ENCODE results near the gene SPATA45. TPM values are rescaled to one million over a fixed set of nuclear protein-coding genes. Genes with fewer than 3 reads are reported as not detected.

Gene SPATA45
- total RNA-seq = not detected

DNA sequence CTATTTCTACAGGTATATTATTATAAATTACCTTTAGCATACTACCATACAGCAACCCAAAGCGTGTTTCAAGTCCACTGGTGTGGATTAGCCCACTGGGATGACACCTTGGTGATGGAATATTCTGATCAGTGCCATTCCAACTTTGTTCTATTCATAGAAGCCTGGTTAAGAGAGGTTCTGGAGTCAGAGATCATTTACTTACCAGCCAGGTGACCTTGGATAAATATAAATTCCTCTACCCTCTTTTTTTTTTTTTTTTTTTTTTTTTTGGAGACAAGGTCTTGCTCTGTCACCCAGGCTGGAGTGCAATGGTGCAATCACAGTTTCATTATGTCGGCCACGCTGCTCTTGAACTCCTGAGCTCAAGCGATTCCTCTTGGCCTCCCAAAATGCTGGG lies at the start of gene SPATA45:
Gene SPATA45 (minus strand): TSS at position 101 of the 400 bp plus-strand sequence. CDS start 11,500 bp downstream, outside the sequence.
- Histone ChIP-seq H3K27ac (no peak within 1 kb of the TSS), H3K36me3 (no peaks in the 10 kb centered on the region), H3K4me3 (replicated peaks in 1 of 3) (no peak within 1 kb of the TSS), H3K9me3 (no peaks in the 10 kb centered on the region), H3K27me3 (no peaks in the 10 kb centered on the region), H3K4me1 (no peaks in the 10 kb centered on the region)
- intact Hi-C loops (cut with DNase I) = no loop called here
- 94 to 96% methylated on average over 4 of the region's 4 CpGs for WGBS, 2 donors
- no peak for DNase-seq
- TF ChIP-seq, protein P1, sequence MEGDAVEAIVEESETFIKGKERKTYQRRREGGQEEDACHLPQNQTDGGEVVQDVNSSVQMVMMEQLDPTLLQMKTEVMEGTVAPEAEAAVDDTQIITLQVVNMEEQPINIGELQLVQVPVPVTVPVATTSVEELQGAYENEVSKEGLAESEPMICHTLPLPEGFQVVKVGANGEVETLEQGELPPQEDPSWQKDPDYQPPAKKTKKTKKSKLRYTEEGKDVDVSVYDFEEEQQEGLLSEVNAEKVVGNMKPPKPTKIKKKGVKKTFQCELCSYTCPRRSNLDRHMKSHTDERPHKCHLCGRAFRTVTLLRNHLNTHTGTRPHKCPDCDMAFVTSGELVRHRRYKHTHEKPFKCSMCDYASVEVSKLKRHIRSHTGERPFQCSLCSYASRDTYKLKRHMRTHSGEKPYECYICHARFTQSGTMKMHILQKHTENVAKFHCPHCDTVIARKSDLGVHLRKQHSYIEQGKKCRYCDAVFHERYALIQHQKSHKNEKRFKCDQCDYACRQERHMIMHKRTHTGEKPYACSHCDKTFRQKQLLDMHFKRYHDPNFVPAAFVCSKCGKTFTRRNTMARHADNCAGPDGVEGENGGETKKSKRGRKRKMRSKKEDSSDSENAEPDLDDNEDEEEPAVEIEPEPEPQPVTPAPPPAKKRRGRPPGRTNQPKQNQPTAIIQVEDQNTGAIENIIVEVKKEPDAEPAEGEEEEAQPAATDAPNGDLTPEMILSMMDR (IDR thresholded peaks at IDR 0.05) = no peak
- TF ChIP-seq POLR2A (IDR thresholded peaks at IDR 0.05) = no peak

DNA sequence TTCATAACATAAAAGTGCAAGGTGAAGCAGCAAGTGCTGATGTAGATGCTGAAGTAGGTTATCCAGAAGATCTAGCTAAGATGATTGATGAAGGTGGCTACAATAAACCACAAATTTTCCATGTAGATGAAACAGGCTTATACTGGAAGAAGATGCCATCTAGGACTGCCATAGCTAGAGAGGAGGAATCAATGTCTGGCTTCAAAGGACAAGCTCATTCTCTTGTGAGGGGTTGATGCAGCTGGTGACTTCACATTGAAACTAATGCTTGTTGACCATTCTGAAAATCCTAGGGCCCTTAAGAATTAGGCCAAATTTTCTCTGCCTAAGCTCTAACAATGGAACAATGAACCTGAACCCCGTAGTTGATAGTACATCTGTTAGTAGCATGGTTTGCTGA lies 44.7 kb upstream of the SPATA45 start:
- no peaks in the 10 kb centered on the region for H3K4me1 ChIP-seq
- no peak overlapping the region for H3K27ac ChIP-seq
- WGBS, 2 donors = 100% methylated on average over 1 of the region's 1 CpG
- H3K36me3 ChIP-seq = peaks cover 6 to 16% of the 10 kb centered on the region in 2 donors
- H3K4me3 ChIP-seq (replicated peaks in 1 of 3) = no peak overlapping the region
- intact Hi-C loops (cut with DNase I) = no loop called here
- no peaks in the 10 kb centered on the region for H3K9me3 ChIP-seq
- no peaks in the 10 kb centered on the region for H3K27me3 ChIP-seq
- TF ChIP-seq, protein P1 (IDR thresholded peaks at IDR 0.05) = no peak
- no peak for TF ChIP-seq POLR2A (IDR thresholded peaks at IDR 0.05)
- no peak for DNase-seq

DNA sequence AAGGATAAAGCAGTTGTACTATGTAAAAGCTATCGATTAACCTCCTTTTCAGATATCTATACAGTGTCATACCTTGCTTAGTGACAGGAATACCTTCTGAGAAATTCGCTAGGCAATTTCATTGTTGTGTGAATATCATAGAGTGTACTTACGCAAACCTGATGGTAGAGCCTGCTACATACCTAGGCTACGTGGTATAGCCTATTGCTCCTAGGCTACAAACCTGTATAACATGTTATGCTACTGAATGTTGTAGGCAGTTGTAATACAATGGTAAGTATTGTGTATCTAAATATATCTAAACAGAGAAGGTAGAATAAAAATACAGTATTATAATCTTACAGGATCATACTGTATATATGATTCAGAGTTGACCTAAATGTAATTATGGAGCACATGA lies 37.1 kb upstream of the SPATA45 start:
- no peaks in the 10 kb centered on the region for H3K4me1 ChIP-seq
- H3K9me3 ChIP-seq = no peaks in the 10 kb centered on the region
- H3K4me3 ChIP-seq (replicated peaks in 1 of 3) = no peak overlapping the region
- H3K27me3 ChIP-seq = no peaks in the 10 kb centered on the region
- intact Hi-C loops (cut with DNase I) = no loop called here
- 86 to 98% methylated on average over 4 of the region's 4 CpGs for whole genome bisulfite sequencing, 2 donors
- TF ChIP-seq POLR2A (IDR thresholded peaks at IDR 0.05) = no peak
- TF ChIP-seq, protein P1 (IDR thresholded peaks at IDR 0.05) = no peak
- DNase-seq = no peak
- H3K36me3 ChIP-seq = peaks cover 7 to 9% of the 10 kb centered on the region in 2 donors
- H3K27ac ChIP-seq = no peak overlapping the region

DNA sequence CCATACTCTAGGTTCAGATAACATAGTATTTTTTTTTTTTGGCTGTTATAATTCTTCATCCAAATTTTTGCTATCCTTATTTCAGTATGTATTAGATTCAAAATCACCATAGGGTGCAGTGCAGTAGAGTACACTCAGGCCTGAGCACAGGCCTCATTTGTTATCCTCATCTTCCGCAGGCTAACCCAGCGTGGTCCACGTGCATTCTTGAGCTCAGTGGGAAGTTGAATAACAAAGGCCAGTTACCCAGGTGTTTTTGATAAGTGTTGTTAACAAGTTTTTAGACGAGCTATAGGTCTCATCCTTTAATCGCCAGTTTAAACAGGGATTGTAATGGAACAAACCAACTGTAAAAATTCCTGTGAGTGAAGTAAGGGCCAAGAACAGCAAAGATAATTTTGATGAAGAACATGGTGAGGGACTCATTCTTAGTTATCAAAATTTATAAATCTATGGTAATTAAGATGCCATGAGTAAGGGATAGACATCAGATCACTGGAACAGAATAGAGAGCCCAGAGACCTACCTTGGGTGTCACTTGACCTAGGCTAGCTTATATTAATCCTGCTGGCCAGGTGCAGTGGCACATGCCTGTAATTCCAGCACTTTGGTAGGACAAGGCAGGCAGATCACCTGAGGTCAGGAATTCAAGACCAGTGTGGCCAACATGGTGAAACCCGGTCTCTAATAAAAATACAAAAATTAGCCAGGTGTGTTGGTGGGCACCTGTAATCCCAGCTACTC lies 32.7 kb upstream of the SPATA45 start:
- Histone ChIP-seq H3K4me3 (replicated peaks in 1 of 3) (no peak overlapping the region), H3K36me3 (peaks cover 0 to 4% of the 10 kb centered on the region in 2 donors), H3K4me1 (no peaks in the 10 kb centered on the region), H3K9me3 (no peaks in the 10 kb centered on the region), H3K27ac (no peak overlapping the region), H3K27me3 (no peaks in the 10 kb centered on the region)
- 84 to 90% methylated on average over 6 of the region's 6 CpGs for WGBS, 2 donors
- intact Hi-C loops (cut with DNase I) = no loop called here
- TF ChIP-seq, protein P1 (IDR thresholded peaks at IDR 0.05) = no peak
- no peak for TF ChIP-seq POLR2A (IDR thresholded peaks at IDR 0.05)
- DNase-seq = no peak

DNA sequence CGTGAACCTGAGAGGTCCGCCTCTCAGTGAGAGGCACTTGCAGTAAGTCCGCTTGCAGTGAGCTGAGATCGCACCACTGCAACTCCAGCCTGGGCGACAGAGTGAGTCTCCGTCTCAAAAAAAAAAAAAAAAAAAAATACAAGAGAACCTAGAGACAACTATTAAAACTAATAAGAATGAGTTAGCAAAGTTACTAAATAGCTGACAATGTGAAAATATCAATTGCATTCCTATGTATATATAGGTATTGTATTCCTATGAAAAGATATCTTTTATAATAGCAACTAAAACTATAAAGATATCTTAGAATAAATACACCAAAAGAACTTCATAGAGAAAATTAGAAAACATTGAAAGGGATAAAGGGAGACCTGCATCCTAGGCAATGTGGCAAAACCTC lies 31.0 kb upstream of the SPATA45 start:
- no peak for DNase-seq
- Histone ChIP-seq H3K4me3 (replicated peaks in 1 of 3) (no peak overlapping the region), H3K36me3 (peaks cover 0 to 7% of the 10 kb centered on the region in 2 donors), H3K9me3 (no peaks in the 10 kb centered on the region), H3K27ac (no peak overlapping the region), H3K27me3 (no peaks in the 10 kb centered on the region), H3K4me1 (no peaks in the 10 kb centered on the region)
- no peak for TF ChIP-seq POLR2A (IDR thresholded peaks at IDR 0.05)
- TF ChIP-seq, protein P1 (IDR thresholded peaks at IDR 0.05) = no peak
- intact Hi-C loops (cut with DNase I) = no loop called here
- 97 to 98% methylated on average over 6 of the region's 6 CpGs for WGBS, 2 donors
